ENCODE data around the gene EPHA6.

DNA sequence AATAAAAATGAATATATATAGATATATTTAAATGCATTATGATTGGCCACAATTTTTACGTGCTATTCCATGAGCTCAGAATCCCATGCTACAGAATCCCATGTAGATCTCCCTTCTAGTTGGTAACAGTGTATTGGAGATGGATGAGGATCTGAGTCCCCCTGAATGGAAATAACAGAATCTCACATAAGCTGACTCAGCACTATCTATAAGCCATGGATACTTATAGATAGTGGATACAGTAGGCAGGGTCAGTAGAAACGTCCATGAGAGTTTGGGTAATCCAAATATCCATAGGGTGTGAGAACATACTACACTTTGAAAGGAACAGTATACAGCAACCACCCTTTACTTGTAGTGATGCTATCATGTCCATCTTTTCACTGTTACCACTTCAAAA lies 375.4 kb downstream of the EPHA6 start:
- TF ChIP-seq POLR2A (IDR thresholded peaks at IDR 0.05; ENCODE audit: low read length) (no peak), GATA1 (IDR thresholded peaks at IDR 0.05; ENCODE audit: low read depth, low read length) (no peak)

Measured in erythroblast (primary cell).